Transverse colon (tissue), 4 donors: ENCODE data around the gene EHD2. TPM values are rescaled to one million over a fixed set of nuclear protein-coding genes. Genes with fewer than 3 reads are reported as not detected.

Experiments
- DNase-seq: peaks from one replicate; pipeline ENCODE4 v3.0.0-alpha.2; 2019
- H3K27ac ChIP-seq, 4 donors: fragments of 200-600 bp; sonication (generic); 2 replicates each; pipeline ENCODE4 v1.5.1; 2016 to 2018; ENCODE audit warnings: inconsistent platforms in 4 of 4
- H3K27me3 ChIP-seq: fragments of 200-600 bp; sonication (generic); 2 replicates; pipeline ENCODE4 v1.5.1; 2017; ENCODE audit warnings: inconsistent platforms
- H3K36me3 ChIP-seq, 4 donors: fragments of 200-600 bp; sonication (generic); 2 replicates each; pipeline ENCODE4 v1.5.1; 2017 to 2019; ENCODE audit warnings: inconsistent platforms in 4 of 4
- H3K4me1 ChIP-seq, 4 donors: fragments of 200-600 bp; sonication (generic); 2 replicates each; pipeline ENCODE4 v1.5.1; 2017 to 2020; ENCODE audit warnings: inconsistent platforms in 4 of 4
- H3K4me3 ChIP-seq, 4 donors: fragments of 200-600 bp; sonication (generic); 1 replicate in 1 of 4; 2 replicates in 3 of 4; pipeline versions ENCODE4 v1.5.1 to v1.6.1; 2017 to 2019; ENCODE audit warnings: inconsistent platforms in 4 of 4
- H3K9me3 ChIP-seq, 2 donors: fragments of 200-600 bp; sonication (generic); 2 replicates each; pipeline ENCODE4 v1.5.1; 2017 to 2019; ENCODE audit warnings: inconsistent platforms in 2 of 2
- CTCF ChIP-seq, 5 experiments: fragments of 200-600 bp in 3 of 5; fragments of 450-650 bp in 2 of 5; sonication (generic) in 3 of 5; IDR thresholded peaks; 1 replicate in 2 of 5; 2 replicates in 3 of 5; pipeline ENCODE4 v1.5.1; 2016 to 2017; ENCODE audit warnings: antibody characterized with exemption in 5 of 5, inconsistent platforms in 3 of 5, mild to moderate bottlenecking in 2 of 5, moderate library complexity in 1 of 5
- EP300 ChIP-seq: sonication (generic); formaldehyde crosslinking; IDR thresholded peaks from one replicate; pipeline ENCODE4 v1.6.1; 2017; ENCODE audit warnings: antibody characterized with exemption, low read depth
- POLR2A ChIP-seq: fragments of 450-650 bp; IDR thresholded peaks from one replicate; pipeline ENCODE4 v1.6.1; 2016; ENCODE audit warnings: antibody characterized with exemption, mild to moderate bottlenecking, moderate library complexity
- POLR2AphosphoS5 ChIP-seq, 3 donors: sonication (generic); formaldehyde crosslinking; IDR thresholded peaks; one replicate each; pipeline ENCODE4 v1.6.1; 2016; ENCODE audit warnings: antibody characterized with exemption in 3 of 3
- WGBS, 2 donors: methylation state at CpG; one replicate each; pipeline ENCODE4 v1.1.5; 2018; ENCODE audit warnings: low coverage in 1 of 2; 5-methylcytosine and 5-hydroxymethylcytosine counted together
- in situ Hi-C, 4 donors: fragments of 200-750 bp; cut with MboI; loops; one replicate each; pipeline versions ENCODE4 v1.15.0 to v1.15.1; 2017; ENCODE audit warnings: low sequenced_read_pairs in 3 of 4, low pct_ligation_motif_present in 1 of 4, low pct_unique_long_range_greater_than_20kb in 1 of 4
- intact Hi-C: fragments of 100-400 bp; cut with DNase I; formaldehyde crosslinking; loops from one replicate; pipeline ENCODE4 v1.15.1; 2023; ENCODE audit warnings: low total_unique reads
- total RNA-seq, 4 donors: library from RNA; depleted of rRNA; stranded (reverse); fragments of >200 nt; gene quantifications; one replicate each; pipeline ENCODE4 v1.1.0, GENCODE V29; 2016

Gene EHD2
- total RNA-seq, 4 donors from 2014 or later, result 15.2 to 93.1 (median 25.3) TPM

- peaks cover 0 to 49% (median 22%) of the 10 kb centered on the region in 4 donors for H3K36me3 ChIP-seq
- H3K4me3 ChIP-seq, result no peak overlapping the region
- H3K27ac ChIP-seq, result peak overlapping the region in 2 of 4 donors; percentile 75 to 82
- WGBS, 2 donors, result 89 to 100% methylated on average over 1 to 27 of the region's 28 CpGs
- DNase-seq, result no peak
- peaks cover 0 to 22% (median 12%) of the 10 kb centered on the region in 4 donors for H3K4me1 ChIP-seq
- no peaks in the 10 kb centered on the region for H3K27me3 ChIP-seq
- no peak for TF ChIP-seq POLR2A
- no peak for TF ChIP-seq POLR2AphosphoS5 (IDR thresholded peaks at IDR 0.05)
- TF ChIP-seq CTCF (IDR thresholded peaks at IDR 0.05), result no peak
- TF ChIP-seq EP300, result no peak
- in situ Hi-C loops (no loop called here), intact Hi-C loops (no loop called here)
- no peaks in the 10 kb centered on the region for H3K9me3 ChIP-seq
These were observed 42.8 kb downstream of the EHD2 start for GRCh38 chr19:47755762-47756626.

- Histone ChIP-seq H3K9me3 (no peaks in the 10 kb centered on the region), H3K27me3 (no peaks in the 10 kb centered on the region), H3K4me1 (peaks cover 0 to 22% (median 12%) of the 10 kb centered on the region in 4 donors), H3K4me3 (no peak overlapping the region), H3K27ac (peak overlapping the region in 3 of 4 donors; percentile 75 to 82 (median 78)), H3K36me3 (peaks cover 0 to 43% (median 19%) of the 10 kb centered on the region in 4 donors)
- in situ Hi-C loops (no loop called here), intact Hi-C loops (no loop called here)
- WGBS, 2 donors, result 80 to 81% methylated on average over 1 to 12 of the region's 12 CpGs
- DNase-seq, result no peak
- TF ChIP-seq POLR2A, result no peak
These were observed 43.4 kb downstream of the EHD2 start for GRCh38 chr19:47756627-47756929.

GRCh38 chr19:47756953-47757608, 43.9 kb downstream of the EHD2 start:
- no peaks in the 10 kb centered on the region for H3K9me3 ChIP-seq

GRCh38 chr19:47757617-47758442, 44.6 kb downstream of the EHD2 start:
- Histone ChIP-seq H3K36me3 (peaks cover 0 to 33% (median 13%) of the 10 kb centered on the region in 4 donors), H3K27me3 (no peaks in the 10 kb centered on the region), H3K4me3 (no peak overlapping the region), H3K4me1 (peaks cover 0 to 22% (median 12%) of the 10 kb centered on the region in 4 donors), H3K27ac (peak overlapping the region; percentile 59 to 82 (median 76)), H3K9me3 (no peaks in the 10 kb centered on the region)
- WGBS, 2 donors, result 53 to 69% methylated on average over 7 to 14 of the region's 14 CpGs
- TF ChIP-seq CTCF (IDR thresholded peaks at IDR 0.05) (no peak), POLR2A (no peak), POLR2AphosphoS5 (IDR thresholded peaks at IDR 0.05) (no peak), EP300 (no peak)
- intact Hi-C loops (no loop called here), in situ Hi-C loops (no loop called here)
- peak; percentile 61 for DNase-seq

More at GRCh38 chr19:47756953-47757608, 43.9 kb downstream of the EHD2 start:
- peak overlapping the region; percentile 59 to 82 (median 76) for H3K27ac ChIP-seq
- H3K4me1 ChIP-seq, result peaks cover 0 to 22% (median 12%) of the 10 kb centered on the region in 4 donors
- WGBS, 2 donors, result 64% methylated on average over 18 of the region's 22 CpGs; no CpG with 5 or more reads in 1 of the 2 donors
- in situ Hi-C loops (no loop called here), intact Hi-C loops (no loop called here)
- H3K4me3 ChIP-seq, result no peak overlapping the region
- H3K27me3 ChIP-seq, result no peaks in the 10 kb centered on the region
- peaks cover 0 to 40% (median 17%) of the 10 kb centered on the region in 4 donors for H3K36me3 ChIP-seq
- DNase-seq, result peak; percentile 69
- TF ChIP-seq POLR2A, result no peak
- TF ChIP-seq CTCF (IDR thresholded peaks at IDR 0.05), result no peak
- TF ChIP-seq POLR2AphosphoS5 (IDR thresholded peaks at IDR 0.05), result no peak
- no peak for TF ChIP-seq EP300
